Fibroblast of lung (primary cell): Measurements from ENCODE around the gene EFNA5. TPM values are rescaled to one million over a fixed set of nuclear protein-coding genes. Genes with fewer than 3 reads are reported as not detected.

Experiments
- DNase-seq, 2 donors: peaks; one replicate each; pipeline versions ENCODE4 v3.0.0 to v3.0.0-alpha.2; 2010; ENCODE audit warnings: low read depth in 2 of 2
- H2AFZ ChIP-seq: 2 replicates; pipeline ENCODE4 v1.5.1; 2012; ENCODE audit warnings: low read length, control low read depth, inconsistent platforms
- H3K27ac ChIP-seq: 2 replicates; pipeline ENCODE4 v1.5.1; 2011; ENCODE audit warnings: low read length, control low read depth; ENCODE audit not compliant: insufficient read depth
- H3K27me3 ChIP-seq: 2 replicates; pipeline ENCODE4 v1.5.1; 2011; ENCODE audit warnings: mild to moderate bottlenecking, low read length; ENCODE audit not compliant: control insufficient read depth, insufficient read depth
- H3K36me3 ChIP-seq: 2 replicates; pipeline ENCODE4 v1.5.1; 2011; ENCODE audit warnings: low read length; ENCODE audit not compliant: control insufficient read depth, insufficient read depth
- H3K4me1 ChIP-seq: 2 replicates; pipeline ENCODE4 v1.5.1; 2011; ENCODE audit warnings: low read length; ENCODE audit not compliant: control insufficient read depth, insufficient read depth; ENCODE audit errors: extremely low read depth
- H3K4me2 ChIP-seq: 2 replicates; pipeline ENCODE4 v1.5.1; 2011; ENCODE audit warnings: low read length, control low read depth; ENCODE audit not compliant: insufficient read depth; ENCODE audit errors: extremely low read depth
- H3K4me3 ChIP-seq, 4 experiments: fragments of 200-600 bp in 1 of 4; sonication (generic) in 1 of 4; replicated peaks in 1 of 4; 2 replicates each; pipeline ENCODE4 v1.5.1; 2011 to 2016; ENCODE audit warnings: low read length in 4 of 4, low read depth in 3 of 4, mild to moderate bottlenecking in 3 of 4, control low read depth in 2 of 4, inconsistent platforms in 1 of 4, mixed read lengths in 1 of 4; ENCODE audit not compliant: insufficient read depth in 1 of 4; ENCODE audit errors: control extremely low read depth in 1 of 4
- H3K79me2 ChIP-seq: 2 replicates; pipeline ENCODE4 v1.5.1; 2012; ENCODE audit warnings: mild to moderate bottlenecking, low read length, inconsistent platforms; ENCODE audit not compliant: control insufficient read depth, insufficient read depth
- H3K9ac ChIP-seq: 2 replicates; pipeline ENCODE4 v1.5.1; 2011; ENCODE audit warnings: mild to moderate bottlenecking, low read length, control low read depth; ENCODE audit not compliant: insufficient read depth
- H3K9me3 ChIP-seq: 2 replicates; pipeline ENCODE4 v1.5.1; 2012; ENCODE audit warnings: low read depth, low read length; ENCODE audit not compliant: control insufficient read depth, insufficient read depth
- H4K20me1 ChIP-seq: 2 replicates; pipeline ENCODE4 v1.5.1; 2011; ENCODE audit warnings: low read length; ENCODE audit not compliant: control insufficient read depth, insufficient read depth; ENCODE audit errors: extremely low read depth
- CTCF ChIP-seq, 2 donors: IDR thresholded peaks in 1 of 2; conservative IDR thresholded peaks in 1 of 2; 1 replicate in 1 of 2; 2 replicates in 1 of 2; pipeline ENCODE4 v1.5.1; 2011 to 2012; ENCODE audit warnings: low read length in 2 of 2, control low read depth in 1 of 2, inconsistent platforms in 1 of 2, low read depth in 1 of 2, mild to moderate bottlenecking in 1 of 2
- EZH2 ChIP-seq: IDR thresholded peaks from 2 replicates; pipeline ENCODE4 v1.5.1; 2012; ENCODE audit warnings: low read length, control low read depth, mild to moderate bottlenecking; ENCODE audit errors: missing control alignments
- polyA plus RNA-seq, 2 donors: library from polyadenylated mRNA; depleted of rRNA in 1 of 2; stranded (reverse) in 1 of 2; unstranded in 1 of 2; fragments of >200 nt; gene quantifications; 2 replicates each; pipeline ENCODE4 v1.2.1, GENCODE V29; 2011 to 2012; ENCODE audit warnings: missing spikeins in 1 of 2
- total RNA-seq: library from RNA; depleted of rRNA; stranded (reverse); fragments of >200 nt; gene quantifications from 2 replicates; pipeline ENCODE4 v1.2.1, GENCODE V29; 2014

Gene EFNA5
- total and polyA plus RNA-seq, 2 donors (not counting 1 experiment from before 2014, with no cell fraction given), result 3.5 to 3.7 TPM

GRCh38 chr5:107514305-107514704 is 156.4 kb downstream of the EFNA5 start:
- TF ChIP-seq EZH2 (no peak), CTCF (conservative IDR thresholded peaks at IDR 0.05 in 1 of 2, IDR thresholded peaks at IDR 0.05 in 1 of 2; ENCODE audit: low read depth in 1 of 2, low read length in 2 of 2) (no peak)
- Histone ChIP-seq H3K9ac (no peak overlapping the region), H3K9me3 (no peaks in the 10 kb centered on the region), H3K4me3 (no peak overlapping the region), H3K27me3 (no peaks in the 10 kb centered on the region), H3K4me1 (no peaks in the 10 kb centered on the region), H4K20me1 (no peaks in the 10 kb centered on the region), H2AFZ (no peak overlapping the region), H3K4me2 (no peak overlapping the region), H3K79me2 (no peaks in the 10 kb centered on the region), H3K27ac (no peak overlapping the region), H3K36me3 (no peaks in the 10 kb centered on the region)
- peak in 1 of 2 donors; percentile 69 for DNase-seq

- Histone ChIP-seq H4K20me1 (no peaks in the 10 kb centered on the region), H3K9ac (no peak overlapping the region), H3K4me2 (no peak overlapping the region), H3K9me3 (no peaks in the 10 kb centered on the region), H3K4me3 (no peak overlapping the region), H3K27ac (no peak overlapping the region), H2AFZ (no peak overlapping the region), H3K4me1 (no peaks in the 10 kb centered on the region), H3K27me3 (no peaks in the 10 kb centered on the region), H3K36me3 (no peaks in the 10 kb centered on the region), H3K79me2 (no peaks in the 10 kb centered on the region)
- no peak for TF ChIP-seq EZH2
- no peak for TF ChIP-seq CTCF (conservative IDR thresholded peaks at IDR 0.05 in 1 of 2, IDR thresholded peaks at IDR 0.05 in 1 of 2; ENCODE audit: low read depth in 1 of 2, low read length in 2 of 2)
- peak in 1 of 2 donors; percentile 10 for DNase-seq
Measured at GRCh38 chr5:107513337-107514085, 157.2 kb downstream of the EFNA5 start.

GRCh38 chr5:107512029-107512428 is 158.7 kb downstream of the EFNA5 start:
- Histone ChIP-seq H3K79me2 (no peaks in the 10 kb centered on the region), H3K9me3 (no peaks in the 10 kb centered on the region), H4K20me1 (no peaks in the 10 kb centered on the region), H3K4me3 (no peak overlapping the region), H3K36me3 (no peaks in the 10 kb centered on the region), H3K4me2 (no peak overlapping the region), H3K4me1 (no peaks in the 10 kb centered on the region), H2AFZ (no peak overlapping the region), H3K27me3 (no peaks in the 10 kb centered on the region), H3K9ac (no peak overlapping the region), H3K27ac (no peak overlapping the region)
- no peak for DNase-seq
- TF ChIP-seq CTCF (conservative IDR thresholded peaks at IDR 0.05 in 1 of 2, IDR thresholded peaks at IDR 0.05 in 1 of 2; ENCODE audit: low read depth in 1 of 2, low read length in 2 of 2), result no peak
- TF ChIP-seq EZH2, result no peak
